A673 (cell line): ENCODE measurements around the gene CCL4.

Source experiments
- EZH2 ChIP-seq: fragments of 200-600 bp; sonication (generic); IDR thresholded peaks from 2 replicates; pipeline ENCODE4 v1.6.1; 2017; ENCODE audit warnings: borderline replicate concordance, low read depth, mild to moderate bottlenecking, mixed read lengths, antibody characterized with exemption, low read length; ENCODE audit not compliant: poor library complexity, severe bottlenecking
- TF ChIP-seq, protein P1 (sequence below): fragments of 300-800, 200-600 bp; sonication (generic); conservative IDR thresholded peaks from 2 replicates; pipeline ENCODE4 v1.5.1; 2017; ENCODE audit warnings: low read depth, mild to moderate bottlenecking, antibody characterized with exemption, low read length, moderate library complexity, mixed read lengths

DNA sequence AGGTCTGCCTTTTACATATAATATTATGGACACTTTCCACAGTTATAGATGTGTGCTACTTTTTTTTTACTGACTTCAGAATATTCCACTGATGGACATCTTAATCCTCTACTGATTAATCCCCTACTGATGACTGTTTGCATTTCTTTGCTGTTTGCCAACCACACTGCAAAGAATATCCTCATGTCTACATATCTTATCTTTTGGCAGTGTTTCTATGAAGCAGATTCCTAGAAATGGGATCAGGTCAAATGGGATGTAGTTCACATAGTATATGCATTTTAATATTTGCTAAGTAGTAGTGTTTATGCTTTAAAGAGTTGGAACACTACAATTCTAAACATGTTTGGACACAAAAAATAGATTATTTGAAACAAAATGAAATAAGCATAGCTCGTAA lies 16.8 kb upstream of the CCL4 start:
- TF ChIP-seq, protein P1, sequence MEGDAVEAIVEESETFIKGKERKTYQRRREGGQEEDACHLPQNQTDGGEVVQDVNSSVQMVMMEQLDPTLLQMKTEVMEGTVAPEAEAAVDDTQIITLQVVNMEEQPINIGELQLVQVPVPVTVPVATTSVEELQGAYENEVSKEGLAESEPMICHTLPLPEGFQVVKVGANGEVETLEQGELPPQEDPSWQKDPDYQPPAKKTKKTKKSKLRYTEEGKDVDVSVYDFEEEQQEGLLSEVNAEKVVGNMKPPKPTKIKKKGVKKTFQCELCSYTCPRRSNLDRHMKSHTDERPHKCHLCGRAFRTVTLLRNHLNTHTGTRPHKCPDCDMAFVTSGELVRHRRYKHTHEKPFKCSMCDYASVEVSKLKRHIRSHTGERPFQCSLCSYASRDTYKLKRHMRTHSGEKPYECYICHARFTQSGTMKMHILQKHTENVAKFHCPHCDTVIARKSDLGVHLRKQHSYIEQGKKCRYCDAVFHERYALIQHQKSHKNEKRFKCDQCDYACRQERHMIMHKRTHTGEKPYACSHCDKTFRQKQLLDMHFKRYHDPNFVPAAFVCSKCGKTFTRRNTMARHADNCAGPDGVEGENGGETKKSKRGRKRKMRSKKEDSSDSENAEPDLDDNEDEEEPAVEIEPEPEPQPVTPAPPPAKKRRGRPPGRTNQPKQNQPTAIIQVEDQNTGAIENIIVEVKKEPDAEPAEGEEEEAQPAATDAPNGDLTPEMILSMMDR = no peak
- no peak for TF ChIP-seq EZH2
